HG03103 (cell line): Measurements from ENCODE around the gene ADGRE2.

Experiments used
- ATAC-seq: cut with Tn5 transposase; IDR thresholded peaks from one replicate; pipeline ENCODE4 v1.9.1; 2021; ENCODE audit warnings: low read depth; ENCODE audit not compliant: unreplicated experiment

ADGRE2 gene

GRCh38 chr19:14748601-14749000, 29.8 kb downstream of the ADGRE2 start:
- no peak for ATAC-seq

DNA sequence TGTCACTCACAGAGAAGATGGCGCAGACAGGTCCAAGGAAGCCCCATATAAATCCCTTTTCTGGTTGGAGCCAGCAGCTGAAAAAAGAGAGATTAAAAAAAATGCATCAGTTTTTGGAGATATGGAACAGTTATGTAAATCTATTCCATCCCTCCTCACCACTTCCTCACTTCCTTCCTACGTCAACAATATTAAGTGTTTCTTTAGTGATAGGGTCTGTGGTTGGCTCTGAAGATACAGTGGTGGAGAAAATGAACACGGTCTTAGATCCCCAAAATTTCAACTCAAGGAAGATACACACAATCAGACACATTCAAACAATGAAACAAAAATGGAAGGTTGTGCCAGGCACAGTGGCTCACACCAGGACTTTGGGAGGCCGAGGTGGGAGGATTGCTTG, 31.5 kb downstream of the ADGRE2 start:
- no peak for ATAC-seq

- ATAC-seq: no peak
Observed at GRCh38 chr19:14735915-14736314, 42.4 kb downstream of the ADGRE2 start.

GRCh38 chr19:14733574-14733973, 44.8 kb downstream of the ADGRE2 start:
- no peak for ATAC-seq

DNA sequence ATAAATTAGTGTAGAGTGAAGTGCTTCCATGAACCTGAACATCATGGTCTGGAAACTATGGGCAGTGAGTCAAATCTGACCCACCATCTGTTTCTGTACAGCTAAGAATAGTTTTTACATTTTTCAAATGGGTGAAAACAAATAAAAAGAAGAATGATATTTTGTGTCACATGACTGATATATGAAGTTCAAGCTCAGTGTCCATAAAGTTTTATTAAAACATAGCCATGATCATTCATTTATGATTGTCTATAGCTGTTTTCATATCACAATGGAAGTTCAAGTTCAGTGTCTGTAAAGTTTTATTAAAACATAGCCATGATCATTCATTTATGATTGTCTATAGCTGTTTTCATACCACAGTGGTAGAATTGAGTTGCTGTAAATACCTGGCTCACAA, 45.9 kb downstream of the ADGRE2 start:
- ATAC-seq: no peak

DNA sequence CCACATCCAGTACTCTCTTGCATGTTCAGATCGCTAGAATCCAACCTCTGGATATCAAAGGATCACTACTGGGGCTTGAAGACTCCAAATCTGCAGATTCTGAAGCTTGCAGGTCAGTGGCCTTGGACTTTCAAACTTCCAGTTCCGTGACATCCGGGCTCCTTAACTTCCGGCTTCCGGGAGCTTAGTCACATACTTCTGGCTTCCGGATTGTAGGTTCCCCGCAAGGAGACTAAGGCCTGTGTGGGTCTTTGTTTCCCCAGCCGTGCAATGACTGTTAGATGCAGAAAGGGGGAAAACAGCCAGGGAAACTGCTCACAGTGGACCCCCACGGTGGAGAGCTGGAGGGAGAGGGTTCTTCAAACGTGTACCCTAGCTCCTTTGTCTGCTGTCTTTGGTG, 47.2 kb downstream of the ADGRE2 start:
- ATAC-seq: no peak

DNA sequence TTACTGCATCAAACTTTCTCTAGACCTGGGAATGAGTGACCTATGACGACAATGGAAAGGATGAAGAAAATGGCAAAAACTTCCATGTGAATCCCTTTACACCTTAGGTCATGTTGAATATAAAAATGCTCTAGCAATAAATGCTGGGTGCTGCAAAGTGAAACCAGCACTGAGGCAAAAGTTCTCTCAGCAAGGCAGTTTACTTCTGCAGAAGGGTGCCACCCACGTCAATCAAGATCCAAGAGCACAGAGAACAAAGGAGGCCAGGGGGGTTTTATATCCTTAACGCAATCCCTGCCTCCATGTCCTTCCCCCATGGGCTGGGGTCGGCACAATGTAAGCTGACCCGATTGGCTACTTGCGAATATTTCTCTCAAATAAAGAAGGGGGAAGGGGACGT, 49.8 kb downstream of the ADGRE2 start:
- ATAC-seq: no peak

- ATAC-seq: no peak
Observed at GRCh38 chr19:14722127-14722526, 56.2 kb downstream of the ADGRE2 start.

DNA sequence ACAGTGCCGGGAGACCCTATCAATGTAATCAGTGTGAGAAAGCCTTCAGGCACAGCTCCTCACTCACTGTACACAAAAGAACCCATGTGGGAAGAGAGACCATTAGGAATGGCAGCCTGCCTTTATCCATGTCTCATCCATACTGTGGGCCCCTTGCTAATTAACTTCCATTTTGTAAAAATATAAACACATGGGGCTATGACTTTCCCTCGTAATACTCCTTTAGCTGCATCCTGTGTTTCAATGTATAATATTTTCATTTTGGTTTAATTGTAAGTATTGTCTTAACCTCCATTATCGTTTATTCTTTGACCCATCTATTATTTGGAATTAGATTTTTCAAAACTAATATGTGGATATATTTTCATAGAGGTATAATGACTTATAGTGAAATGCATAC, 59.2 kb downstream of the ADGRE2 start:
- ATAC-seq: no peak

DNA sequence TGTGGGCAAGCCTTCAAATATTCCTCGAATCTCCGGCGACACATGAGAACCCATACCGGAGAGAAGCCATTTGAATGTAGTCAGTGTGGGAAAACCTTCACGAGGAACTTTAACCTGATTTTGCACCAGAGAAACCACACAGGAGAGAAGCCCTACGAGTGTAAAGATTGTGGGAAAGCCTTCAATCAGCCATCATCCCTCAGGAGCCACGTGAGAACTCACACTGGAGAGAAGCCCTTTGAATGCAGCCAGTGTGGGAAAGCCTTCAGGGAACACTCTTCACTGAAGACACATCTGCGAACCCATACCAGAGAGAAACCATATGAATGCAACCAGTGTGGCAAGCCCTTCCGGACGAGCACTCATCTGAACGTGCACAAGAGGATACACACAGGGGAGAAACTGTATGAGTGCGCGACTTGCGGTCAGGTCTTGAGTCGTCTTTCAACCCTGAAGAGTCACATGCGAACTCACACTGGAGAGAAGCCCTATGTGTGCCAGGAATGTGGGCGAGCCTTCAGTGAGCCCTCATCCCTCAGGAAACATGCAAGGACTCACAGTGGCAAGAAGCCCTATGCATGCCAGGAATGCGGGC, 59.7 kb downstream of the ADGRE2 start:
- ATAC-seq: no peak

DNA sequence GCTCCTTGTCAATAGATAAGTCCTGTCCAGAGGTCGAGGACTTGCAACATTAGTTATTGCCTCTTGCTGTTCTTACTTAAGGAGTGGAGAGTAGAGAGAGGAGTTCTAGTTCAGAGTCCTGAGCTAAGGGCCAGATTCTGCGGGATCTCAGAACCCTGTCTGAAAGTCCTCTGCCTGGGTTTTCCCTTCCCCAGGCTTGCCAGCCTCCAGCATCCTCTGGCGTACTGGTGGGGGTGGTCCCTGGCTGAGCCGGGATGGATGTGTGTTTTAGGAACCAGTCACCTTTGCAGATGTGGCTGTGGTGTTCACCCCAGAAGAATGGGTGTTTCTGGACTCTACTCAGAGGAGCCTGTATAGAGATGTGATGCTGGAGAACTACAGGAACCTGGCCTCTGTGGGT, 62.5 kb downstream of the ADGRE2 start:
- no peak for ATAC-seq

GRCh38 chr19:14704450-14704849, 73.9 kb downstream of the ADGRE2 start:
- ATAC-seq: no peak

DNA sequence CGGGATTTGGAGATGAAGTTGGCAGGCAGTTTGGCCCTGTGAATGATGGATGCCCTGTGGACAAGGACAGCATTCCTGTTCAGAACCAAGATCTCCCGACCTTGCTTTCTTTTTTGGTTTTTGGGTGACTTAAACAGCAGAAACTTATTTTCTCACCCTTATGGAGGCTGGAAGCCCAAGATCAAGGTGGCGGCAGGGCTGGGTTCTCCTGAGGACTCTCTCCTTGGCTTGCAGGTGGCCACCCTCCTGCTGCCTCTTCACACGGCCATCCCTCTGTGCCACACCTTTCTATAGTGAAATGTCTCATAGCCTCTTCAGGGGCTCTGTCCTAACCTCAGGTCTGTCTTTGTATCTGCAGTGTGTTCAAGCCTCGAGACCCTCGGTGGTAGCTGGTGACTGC, 74.5 kb downstream of the ADGRE2 start:
- ATAC-seq: no peak

GRCh38 chr19:14700711-14701375, 77.5 kb downstream of the ADGRE2 start:
- no peak for ATAC-seq

- no peak for ATAC-seq
Observed at GRCh38 chr19:14699641-14700040, 78.7 kb downstream of the ADGRE2 start.

GRCh38 chr19:14695471-14695870, 82.9 kb downstream of the ADGRE2 start:
- no peak for ATAC-seq

- no peak for ATAC-seq
Observed at GRCh38 chr19:14694641-14695266, 83.6 kb downstream of the ADGRE2 start.

GRCh38 chr19:14689598-14690503, 88.5 kb downstream of the ADGRE2 start, which contains the start of gene ZNF333:
Gene ZNF333 (plus strand): TSS chr19:14690048. CDS start chr19:14693492, 3,444 bp downstream.
- ATAC-seq: peak; percentile 78

GRCh38 chr19:14686411-14686810, 91.9 kb downstream of the ADGRE2 start:
- ATAC-seq: no peak

DNA sequence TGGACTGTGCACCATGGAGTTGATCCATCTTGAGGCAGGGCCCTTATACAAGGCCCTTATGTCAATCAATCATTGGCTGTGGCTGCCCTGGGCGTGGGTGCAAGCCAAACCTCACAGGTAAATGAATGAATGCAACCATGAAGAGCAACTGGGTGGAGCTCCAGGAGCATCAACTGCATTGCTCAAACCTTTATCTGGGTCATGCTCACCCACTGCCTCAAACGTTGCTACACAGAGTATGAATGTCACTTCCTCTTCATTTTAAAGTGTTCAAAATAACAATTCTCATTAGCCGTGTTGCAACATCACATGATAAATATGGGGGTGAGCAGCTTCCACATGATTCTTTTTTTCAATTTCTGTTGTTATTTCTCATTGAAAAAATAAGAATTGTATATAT, 94.9 kb downstream of the ADGRE2 start:
- no peak for ATAC-seq
